Measurements from ENCODE around the gene CDKN1A.
"Not testable (repeated sequence)": the region's sequence is repeated elsewhere in the genome, so short reads cannot be mapped to it uniquely, and the experiment has no call there.

CDKN1A gene

DNA sequence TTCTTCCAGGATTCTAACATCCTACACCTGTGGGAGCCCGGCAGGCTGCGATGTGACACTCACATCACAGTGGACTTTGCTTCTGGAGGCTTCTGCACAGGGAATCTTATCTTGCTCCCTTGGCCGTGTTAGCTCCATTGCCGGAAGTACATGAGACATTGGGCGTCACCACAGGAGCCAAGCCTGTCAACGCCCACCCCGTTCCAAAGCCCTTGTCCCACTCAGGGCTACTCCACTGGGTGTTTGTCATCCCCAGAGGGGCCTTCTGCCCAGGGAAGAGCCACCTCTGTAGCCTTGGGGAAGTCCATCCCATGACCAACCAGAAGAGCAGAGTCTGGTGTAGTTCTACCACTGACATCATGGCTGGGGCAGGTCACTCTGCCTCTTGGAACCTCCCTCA lies 20.8 kb downstream of the CDKN1A start:
- no peak overlapping the region for H3K27ac ChIP-seq (ENCODE audit: low read length)

DNA sequence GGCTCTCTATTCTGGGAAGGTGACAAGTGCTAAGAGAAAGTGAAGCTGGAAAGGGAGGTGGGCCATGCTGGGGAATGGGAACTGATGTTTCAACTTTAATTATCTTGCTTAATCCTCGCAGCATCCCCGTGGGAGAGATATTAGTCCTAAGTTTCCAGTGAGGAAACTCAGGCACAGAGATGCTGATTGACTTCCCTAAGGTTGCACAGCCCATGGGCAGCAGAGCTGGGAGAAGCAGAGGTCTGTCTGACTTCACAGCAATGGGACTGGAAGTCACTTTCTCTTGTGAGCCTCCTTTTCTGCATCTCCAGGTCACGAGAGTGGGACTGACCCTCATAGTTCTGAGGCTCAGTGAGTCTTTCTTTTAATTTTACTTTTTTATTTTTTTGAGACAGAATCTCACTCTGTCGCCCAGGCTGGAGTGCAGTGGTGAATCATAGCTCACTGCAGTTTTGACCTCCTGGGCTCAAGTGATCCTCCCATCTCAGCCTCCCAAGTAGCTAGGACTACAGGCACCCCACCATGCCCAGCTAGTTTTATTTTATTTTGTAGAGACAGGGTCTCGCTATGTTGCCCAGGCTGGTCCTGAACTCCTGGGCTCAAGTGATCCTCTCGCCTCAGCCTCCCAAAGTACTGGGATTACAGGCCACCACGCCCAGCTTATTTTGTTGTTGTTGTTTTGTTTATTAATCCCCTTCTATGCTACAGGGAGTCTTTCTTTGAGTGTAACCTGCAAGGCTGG lies 21.7 kb downstream of the CDKN1A start:
- Histone ChIP-seq H3K4me3 (ENCODE audit: low read length in 2 of 2) (no peak overlapping the region), H3K9ac (ENCODE audit: low read length in 2 of 2) (no peak overlapping the region), H3K27me3 (ENCODE audit: control insufficient read depth in 1 of 2, insufficient read depth in 2 of 2, low read length in 2 of 2) (no peaks in the 10 kb centered on the region), H3K9me3 (ENCODE audit: control insufficient read depth in 2 of 2, low read length in 2 of 2) (no peaks in the 10 kb centered on the region), H3K36me3 (ENCODE audit: control insufficient read depth in 2 of 2, insufficient read depth in 2 of 2, low read length in 2 of 2) (no peaks in the 10 kb centered on the region), H3K27ac (ENCODE audit: low read length) (no peak overlapping the region), H3K4me1 (ENCODE audit: control insufficient read depth, insufficient read depth, low read length) (no peaks in the 10 kb centered on the region)

More for the DNA sequence above, 20.8 kb downstream of the CDKN1A start:
- Histone ChIP-seq H3K9me3 (ENCODE audit: control insufficient read depth in 2 of 2, low read length in 2 of 2) (no peaks in the 10 kb centered on the region), H3K4me1 (ENCODE audit: control insufficient read depth, insufficient read depth, low read length) (no peaks in the 10 kb centered on the region), H3K4me3 (ENCODE audit: low read length in 2 of 2) (no peak overlapping the region), H3K9ac (ENCODE audit: low read length in 2 of 2) (no peak overlapping the region), H3K27me3 (ENCODE audit: control insufficient read depth in 1 of 2, insufficient read depth in 2 of 2, low read length in 2 of 2) (no peaks in the 10 kb centered on the region), H3K36me3 (ENCODE audit: control insufficient read depth in 2 of 2, insufficient read depth in 2 of 2, low read length in 2 of 2) (no peaks in the 10 kb centered on the region)

DNA sequence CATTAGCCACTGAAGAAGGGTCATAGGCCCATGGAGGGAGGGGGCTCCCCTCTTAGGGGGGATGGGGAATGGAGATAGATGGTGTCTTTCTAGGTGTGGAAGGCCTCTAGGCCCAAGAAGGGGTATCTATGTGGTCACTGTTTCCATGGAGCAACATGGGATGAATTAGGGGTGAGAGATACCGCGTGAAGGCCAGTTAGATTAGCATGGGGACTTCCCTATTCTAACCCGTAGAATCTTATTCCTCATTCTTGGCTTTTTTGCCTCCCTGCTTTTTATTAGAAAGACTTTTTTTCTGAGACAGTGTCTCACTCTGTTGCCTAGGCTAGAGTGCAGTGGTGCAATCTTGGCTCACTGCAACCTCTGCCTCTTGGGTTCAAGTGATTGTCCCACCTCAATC lies 22.3 kb downstream of the CDKN1A start:
- H3K27ac ChIP-seq (ENCODE audit: low read length) = no peak overlapping the region
- H3K27me3 ChIP-seq (ENCODE audit: control insufficient read depth in 1 of 2, insufficient read depth in 2 of 2, low read length in 2 of 2) = no peaks in the 10 kb centered on the region
- H3K9me3 ChIP-seq (ENCODE audit: control insufficient read depth in 2 of 2, low read length in 2 of 2) = no peaks in the 10 kb centered on the region
- no peak overlapping the region for H3K9ac ChIP-seq (ENCODE audit: low read length in 2 of 2)
- H3K36me3 ChIP-seq (ENCODE audit: control insufficient read depth in 2 of 2, insufficient read depth in 2 of 2, low read length in 2 of 2) = no peaks in the 10 kb centered on the region
- H3K4me1 ChIP-seq (ENCODE audit: control insufficient read depth, insufficient read depth, low read length) = no peaks in the 10 kb centered on the region
- no peak overlapping the region for H3K4me3 ChIP-seq (ENCODE audit: low read length in 2 of 2)

DNA sequence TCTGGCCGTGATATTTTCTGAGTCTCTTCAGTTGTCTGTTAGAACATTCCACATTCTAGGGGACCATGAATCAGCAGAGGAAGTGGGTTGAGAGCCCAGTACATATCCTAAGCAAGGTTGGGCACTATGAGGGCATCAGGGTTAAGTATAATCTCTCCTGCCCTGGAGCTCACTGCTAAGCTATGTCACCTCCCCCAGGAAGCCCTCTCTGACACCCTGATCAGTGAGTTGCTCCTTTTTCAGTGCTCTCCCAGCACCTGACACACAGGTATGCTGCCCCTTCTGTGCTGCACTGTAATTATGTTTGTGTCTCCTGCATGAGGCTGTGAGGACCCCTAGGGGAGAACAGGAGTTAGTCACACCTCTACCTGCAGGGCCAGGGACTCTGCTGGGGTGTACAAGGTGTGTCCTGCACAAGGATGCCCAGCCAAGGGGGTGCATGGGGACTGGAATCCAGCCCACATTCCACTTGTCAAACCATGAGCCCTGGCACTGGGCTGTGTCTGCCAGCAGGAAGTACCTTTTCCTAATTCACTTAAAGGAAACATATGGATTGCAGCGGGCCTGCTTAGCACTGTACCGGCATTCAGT lies 23.0 kb downstream of the CDKN1A start:
- Histone ChIP-seq H3K36me3 (ENCODE audit: control insufficient read depth in 2 of 2, insufficient read depth in 2 of 2, low read length in 2 of 2) (no peaks in the 10 kb centered on the region), H3K27me3 (ENCODE audit: control insufficient read depth in 1 of 2, insufficient read depth in 2 of 2, low read length in 2 of 2) (no peaks in the 10 kb centered on the region), H3K27ac (ENCODE audit: low read length) (no peak overlapping the region), H3K9ac (ENCODE audit: low read length in 2 of 2) (no peak overlapping the region), H3K4me3 (ENCODE audit: low read length in 2 of 2) (no peak overlapping the region), H3K9me3 (ENCODE audit: control insufficient read depth in 2 of 2, low read length in 2 of 2) (no peaks in the 10 kb centered on the region), H3K4me1 (ENCODE audit: control insufficient read depth, insufficient read depth, low read length) (no peaks in the 10 kb centered on the region)

DNA sequence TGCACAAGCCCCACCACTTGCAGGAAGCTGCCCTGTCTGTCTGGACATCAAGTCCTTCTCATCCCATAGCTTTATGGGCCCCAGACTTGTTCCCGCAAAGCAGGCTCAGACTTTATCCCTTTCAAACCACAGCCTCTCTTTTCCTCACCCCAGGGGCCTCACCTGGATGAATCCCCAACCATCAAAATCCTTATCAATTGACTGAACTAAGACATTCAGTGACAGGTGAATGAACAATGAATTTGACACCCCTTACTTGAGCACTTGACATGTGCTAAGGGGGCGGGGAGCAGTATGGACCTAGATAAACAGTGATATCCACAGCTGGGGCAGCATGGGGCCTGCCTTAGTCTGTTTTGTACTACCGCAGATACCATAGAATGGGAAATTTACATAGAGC lies 24.1 kb downstream of the CDKN1A start:
- H3K9me3 ChIP-seq (ENCODE audit: control insufficient read depth in 2 of 2, low read length in 2 of 2) = no peaks in the 10 kb centered on the region
- no peak overlapping the region for H3K27ac ChIP-seq (ENCODE audit: low read length)
- H3K9ac ChIP-seq (ENCODE audit: low read length in 2 of 2) = no peak overlapping the region
- H3K27me3 ChIP-seq (ENCODE audit: control insufficient read depth in 1 of 2, insufficient read depth in 2 of 2, low read length in 2 of 2) = no peaks in the 10 kb centered on the region
- H3K4me1 ChIP-seq (ENCODE audit: control insufficient read depth, insufficient read depth, low read length) = no peaks in the 10 kb centered on the region
- no peaks in the 10 kb centered on the region for H3K36me3 ChIP-seq (ENCODE audit: control insufficient read depth in 2 of 2, insufficient read depth in 2 of 2, low read length in 2 of 2)
- no peak overlapping the region for H3K4me3 ChIP-seq (ENCODE audit: low read length in 2 of 2)

DNA sequence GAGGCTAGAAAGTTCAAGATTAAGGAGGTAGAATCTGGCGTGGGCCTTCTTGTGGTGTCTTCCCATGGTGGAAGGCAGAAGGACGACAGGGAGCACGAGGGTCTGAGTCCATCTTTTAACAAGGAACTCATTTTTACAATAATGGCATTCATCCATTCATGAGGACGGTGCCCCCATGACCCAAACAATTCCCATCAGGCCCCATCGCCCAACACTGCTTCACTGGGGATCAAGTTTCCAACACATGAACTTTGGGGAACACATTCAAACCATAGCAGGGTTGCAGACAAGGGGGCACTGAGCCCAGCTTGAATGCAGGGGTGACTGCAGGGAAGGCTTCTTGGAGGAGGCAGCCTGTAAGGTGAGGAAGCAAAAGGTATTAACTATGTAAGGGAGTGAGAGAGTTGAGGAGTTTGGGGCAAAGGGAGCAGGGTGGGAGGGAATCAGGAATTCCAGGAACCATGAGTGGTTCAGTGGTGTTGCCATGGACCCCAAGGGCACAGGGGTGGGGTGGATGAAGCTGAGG lies 24.6 kb downstream of the CDKN1A start:
- Histone ChIP-seq H3K4me3 (ENCODE audit: low read length in 2 of 2) (no peak overlapping the region), H3K4me1 (ENCODE audit: control insufficient read depth, insufficient read depth, low read length) (no peaks in the 10 kb centered on the region), H3K9me3 (ENCODE audit: control insufficient read depth in 2 of 2, low read length in 2 of 2) (no peaks in the 10 kb centered on the region), H3K27me3 (ENCODE audit: control insufficient read depth in 1 of 2, insufficient read depth in 2 of 2, low read length in 2 of 2) (no peaks in the 10 kb centered on the region), H3K27ac (ENCODE audit: low read length) (no peak overlapping the region), H3K9ac (ENCODE audit: low read length in 2 of 2) (no peak overlapping the region), H3K36me3 (ENCODE audit: control insufficient read depth in 2 of 2, insufficient read depth in 2 of 2, low read length in 2 of 2) (no peaks in the 10 kb centered on the region)

DNA sequence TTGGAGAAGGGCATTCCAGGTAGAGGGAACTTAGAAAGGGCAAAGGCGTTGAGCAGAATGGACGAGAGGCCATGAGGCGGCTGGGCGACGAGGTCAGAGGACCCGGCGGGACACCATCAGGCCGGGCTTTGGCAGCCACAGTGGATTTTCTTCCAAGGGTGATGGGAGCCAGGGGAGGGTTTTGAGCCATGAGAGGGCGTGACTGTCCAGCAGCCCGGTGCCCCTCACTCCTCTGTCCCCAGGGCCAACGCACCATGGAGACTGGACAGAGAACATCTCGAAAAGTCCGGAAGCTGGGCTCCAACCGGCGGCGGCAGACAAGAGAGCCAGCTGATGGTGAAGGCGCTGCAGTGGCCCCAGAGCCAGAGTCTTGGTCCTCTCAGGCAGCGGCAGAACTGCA lies 25.5 kb downstream of the CDKN1A start:
- no peaks in the 10 kb centered on the region for H3K27me3 ChIP-seq (ENCODE audit: control insufficient read depth in 1 of 2, insufficient read depth in 2 of 2, low read length in 2 of 2)
- H3K27ac ChIP-seq (ENCODE audit: low read length) = no peak overlapping the region
- no peak overlapping the region for H3K9ac ChIP-seq (ENCODE audit: low read length in 2 of 2)
- no peaks in the 10 kb centered on the region for H3K9me3 ChIP-seq (ENCODE audit: control insufficient read depth in 2 of 2, low read length in 2 of 2)
- no peak overlapping the region for H3K4me3 ChIP-seq (ENCODE audit: low read length in 2 of 2)
- no peaks in the 10 kb centered on the region for H3K36me3 ChIP-seq (ENCODE audit: control insufficient read depth in 2 of 2, insufficient read depth in 2 of 2, low read length in 2 of 2)
- H3K4me1 ChIP-seq (ENCODE audit: control insufficient read depth, insufficient read depth, low read length) = no peaks in the 10 kb centered on the region

DNA sequence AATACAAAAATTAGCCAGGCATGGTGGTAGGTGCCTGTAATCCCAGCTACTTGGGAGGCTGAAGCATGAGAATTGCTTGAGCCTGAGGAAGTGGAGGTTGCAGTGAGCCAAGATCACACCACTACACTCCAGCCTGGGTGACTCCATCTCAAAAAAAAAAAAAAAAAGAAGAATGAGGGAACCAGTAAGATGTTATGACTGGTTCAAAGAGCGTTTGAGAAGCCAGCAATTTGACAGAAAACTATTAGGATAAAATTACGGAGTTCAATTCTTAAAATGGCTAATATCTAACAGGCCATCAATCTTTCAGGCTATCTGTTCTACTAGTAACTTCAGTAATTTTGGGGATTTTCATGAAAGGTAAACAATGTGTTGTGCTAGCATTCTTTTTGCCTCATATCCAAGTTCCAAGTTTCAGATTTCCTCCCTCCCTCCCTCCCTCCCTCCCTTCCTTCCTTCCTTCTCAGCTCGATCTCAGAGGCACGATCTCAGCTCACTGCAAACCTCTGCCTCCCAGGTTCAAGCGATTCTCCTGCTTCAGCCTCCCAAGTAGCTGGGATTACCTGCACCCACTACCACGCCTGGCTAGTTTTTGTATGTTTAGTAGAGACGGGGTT lies 26.6 kb downstream of the CDKN1A start:
- not testable (repeated sequence) for H3K9me3 ChIP-seq (ENCODE audit: control insufficient read depth in 2 of 2, low read length in 2 of 2); H3K36me3 ChIP-seq (ENCODE audit: control insufficient read depth in 2 of 2, insufficient read depth in 2 of 2, low read length in 2 of 2); H3K4me1 ChIP-seq (ENCODE audit: control insufficient read depth, insufficient read depth, low read length); H3K27me3 ChIP-seq (ENCODE audit: control insufficient read depth in 1 of 2, insufficient read depth in 2 of 2, low read length in 2 of 2); H3K27ac ChIP-seq (ENCODE audit: low read length); H3K9ac ChIP-seq (ENCODE audit: low read length in 2 of 2); H3K4me3 ChIP-seq (ENCODE audit: low read length in 2 of 2)

DNA sequence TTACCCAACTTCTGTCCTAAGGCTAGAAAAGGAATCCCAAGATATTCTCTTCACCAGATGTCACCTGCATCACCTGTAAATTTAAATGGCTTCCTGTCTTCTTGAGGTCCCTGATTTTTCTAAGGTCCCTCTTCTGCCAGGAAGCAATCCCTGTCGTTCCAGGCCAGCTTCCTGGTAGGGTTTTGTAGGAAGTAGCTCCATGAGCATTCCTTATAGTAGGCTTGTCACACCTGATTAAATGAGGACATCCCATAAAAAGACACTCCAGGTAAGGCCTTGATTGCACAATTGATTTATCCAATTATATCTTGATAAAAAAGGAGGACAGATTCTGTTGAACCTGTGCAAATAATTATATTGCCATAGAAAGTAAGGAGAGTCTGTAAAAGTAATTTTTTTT lies 27.8 kb downstream of the CDKN1A start:
- Histone ChIP-seq H3K9ac (ENCODE audit: low read length in 2 of 2) (no peak overlapping the region), H3K36me3 (ENCODE audit: control insufficient read depth in 2 of 2, insufficient read depth in 2 of 2, low read length in 2 of 2) (no peaks in the 10 kb centered on the region), H3K9me3 (ENCODE audit: control insufficient read depth in 2 of 2, low read length in 2 of 2) (no peaks in the 10 kb centered on the region)

DNA sequence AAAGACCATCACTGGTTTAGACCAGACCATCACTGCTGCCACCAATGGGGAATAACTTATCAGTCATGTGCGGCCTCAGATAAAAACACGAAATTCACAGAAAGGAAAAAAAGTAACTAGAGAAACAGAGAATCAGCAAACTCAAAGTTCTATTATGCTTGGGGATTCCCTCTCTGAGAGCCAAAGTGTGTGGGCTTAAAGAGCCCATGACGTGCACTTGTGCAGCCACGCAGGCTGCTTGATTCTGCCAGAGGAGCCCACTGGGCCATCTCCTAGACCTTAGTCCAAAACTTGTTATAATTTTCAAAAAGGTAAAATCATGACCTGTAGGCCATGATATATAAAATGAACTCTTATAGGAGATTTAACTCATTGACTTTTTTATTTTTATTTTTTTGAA lies 34.3 kb downstream of the CDKN1A start:
- no peaks in the 10 kb centered on the region for H3K27me3 ChIP-seq (ENCODE audit: control insufficient read depth in 1 of 2, insufficient read depth in 2 of 2, low read length in 2 of 2)

More for the DNA sequence above, 27.8 kb downstream of the CDKN1A start:
- Histone ChIP-seq H3K27ac (ENCODE audit: low read length) (no peak overlapping the region), H3K27me3 (ENCODE audit: control insufficient read depth in 1 of 2, insufficient read depth in 2 of 2, low read length in 2 of 2) (no peaks in the 10 kb centered on the region), H3K4me3 (ENCODE audit: low read length in 2 of 2) (no peak overlapping the region), H3K4me1 (ENCODE audit: control insufficient read depth, insufficient read depth, low read length) (no peaks in the 10 kb centered on the region)

DNA sequence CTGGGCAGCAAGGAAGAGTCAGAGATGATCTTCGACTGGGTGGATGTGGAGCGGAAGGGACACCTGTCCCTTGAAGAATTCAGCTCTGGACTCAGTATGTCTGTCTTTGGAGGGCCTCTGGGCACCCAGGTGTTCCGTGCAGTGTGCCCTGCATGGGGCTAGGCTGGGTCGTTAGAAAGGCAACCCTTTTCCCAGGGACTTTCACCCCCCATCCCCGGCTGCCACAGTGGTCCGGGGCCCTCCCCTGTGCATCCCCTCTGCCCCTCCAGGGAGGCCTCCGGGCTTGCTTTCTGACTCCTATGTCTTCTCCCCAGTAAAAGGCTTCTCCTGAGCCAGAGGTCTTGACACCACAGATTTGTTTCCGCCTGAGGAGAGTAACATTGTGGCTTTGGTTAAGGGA lies 35.3 kb downstream of the CDKN1A start:
- Histone ChIP-seq H3K4me1 (ENCODE audit: control insufficient read depth, insufficient read depth, low read length) (no peaks in the 10 kb centered on the region), H3K36me3 (ENCODE audit: control insufficient read depth in 2 of 2, insufficient read depth in 2 of 2, low read length in 2 of 2) (no peaks in the 10 kb centered on the region), H3K9ac (ENCODE audit: low read length in 2 of 2) (no peak overlapping the region), H3K27me3 (ENCODE audit: control insufficient read depth in 1 of 2, insufficient read depth in 2 of 2, low read length in 2 of 2) (no peaks in the 10 kb centered on the region), H3K4me3 (ENCODE audit: low read length in 2 of 2) (no peak overlapping the region), H3K27ac (ENCODE audit: low read length) (no peak overlapping the region), H3K9me3 (ENCODE audit: control insufficient read depth in 2 of 2, low read length in 2 of 2) (no peaks in the 10 kb centered on the region)

More for the DNA sequence above, 34.3 kb downstream of the CDKN1A start:
- no peaks in the 10 kb centered on the region for H3K9me3 ChIP-seq (ENCODE audit: control insufficient read depth in 2 of 2, low read length in 2 of 2)
- no peak overlapping the region for H3K4me3 ChIP-seq (ENCODE audit: low read length in 2 of 2)
- no peak overlapping the region for H3K9ac ChIP-seq (ENCODE audit: low read length in 2 of 2)
- H3K27ac ChIP-seq (ENCODE audit: low read length) = no peak overlapping the region
- H3K4me1 ChIP-seq (ENCODE audit: control insufficient read depth, insufficient read depth, low read length) = no peaks in the 10 kb centered on the region
- H3K36me3 ChIP-seq (ENCODE audit: control insufficient read depth in 2 of 2, insufficient read depth in 2 of 2, low read length in 2 of 2) = no peaks in the 10 kb centered on the region

Data from stomach smooth muscle (tissue), 2 donors.